ENCODE results near the gene BPIFB2. TPM values are rescaled to one million over a fixed set of nuclear protein-coding genes. Genes with fewer than 3 reads are reported as not detected.
"Not testable (repeated sequence)": the region's sequence is repeated elsewhere in the genome, so short reads cannot be mapped to it uniquely, and the experiment has no call there.

The BPIFB2 gene
- total and polyA plus RNA-seq, 2 donors from 2014 or later = not detected

DNA sequence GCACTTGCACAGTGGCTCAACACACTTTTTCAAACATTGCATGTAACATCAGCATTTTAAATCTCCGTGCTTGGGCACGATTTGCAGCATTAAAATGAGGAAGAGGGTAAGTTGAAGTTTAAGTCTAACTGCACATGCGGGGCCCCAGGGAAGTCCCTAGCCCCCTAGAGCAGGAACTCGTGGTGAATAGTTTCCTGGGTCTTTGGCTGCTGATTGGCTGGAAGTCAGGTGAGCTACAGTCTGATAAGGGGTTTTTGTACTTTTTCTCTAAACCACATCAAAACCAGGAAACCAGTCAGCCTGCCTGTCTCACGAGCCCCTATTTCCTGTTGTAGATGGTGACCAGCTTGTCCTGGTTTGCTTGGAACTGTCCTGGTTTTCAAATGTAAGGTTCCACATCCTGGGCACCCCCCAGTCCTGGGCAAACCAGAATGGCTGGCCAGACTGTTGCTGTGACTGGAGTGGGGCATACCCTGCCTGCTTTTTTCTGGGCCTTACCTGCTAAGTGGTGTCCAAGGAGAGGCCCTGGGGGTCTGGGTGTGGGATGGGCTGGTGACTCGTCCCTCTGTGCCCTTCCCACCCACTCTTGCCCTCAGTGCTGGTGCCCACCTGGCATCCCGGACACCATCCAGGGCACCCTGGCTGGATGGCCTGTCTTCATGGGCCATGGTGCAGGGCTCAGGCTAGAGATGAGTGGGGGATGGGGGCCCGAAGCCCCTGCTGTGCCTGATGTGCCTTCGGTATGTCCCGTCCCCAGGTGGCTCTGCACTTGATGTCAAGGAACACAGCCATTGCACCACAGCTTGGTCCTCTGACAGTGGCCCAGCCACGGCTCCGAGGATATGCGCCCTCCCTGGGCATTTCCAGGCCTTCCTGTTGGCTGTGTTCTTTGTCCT, 35.1 kb upstream of the BPIFB2 start:
- no peaks in the 10 kb centered on the region for H3K9me3 ChIP-seq (ENCODE audit: control insufficient read depth in 2 of 3, insufficient read depth in 1 of 3, low read length in 3 of 3)
- no peaks in the 10 kb centered on the region for H3K36me3 ChIP-seq (ENCODE audit: control insufficient read depth in 2 of 3, insufficient read depth in 3 of 3, low read length in 3 of 3)
- intact Hi-C loops (cut with DNase I) = no loop called here
- no peaks in the 10 kb centered on the region for H3K4me1 ChIP-seq (ENCODE audit: control insufficient read depth in 2 of 3, insufficient read depth in 2 of 3, low read depth in 1 of 3, low read length in 3 of 3)
- no peak overlapping the region for H3K9ac ChIP-seq (ENCODE audit: low read length in 3 of 3)
- TF ChIP-seq CTCF (IDR thresholded peaks at IDR 0.05; ENCODE audit: borderline replicate concordance, extremely low read depth, insufficient read depth) = no peak
- DNase-seq (peak in 2 of 5 donors; percentile 19 to 59), FAIRE-seq (no peak)
- no peaks in the 10 kb centered on the region for H3K27me3 ChIP-seq (ENCODE audit: control insufficient read depth, insufficient read depth, low read length)
- H3K4me3 ChIP-seq (ENCODE audit: low read length in 3 of 3) = no peak overlapping the region
- H3K27ac ChIP-seq (ENCODE audit: low read depth in 2 of 2, low read length in 2 of 2) = no peak overlapping the region

- Histone ChIP-seq H3K27me3 (ENCODE audit: control insufficient read depth, insufficient read depth, low read length) (no peaks in the 10 kb centered on the region), H3K9me3 (ENCODE audit: control insufficient read depth in 2 of 3, insufficient read depth in 1 of 3, low read length in 3 of 3) (no peaks in the 10 kb centered on the region), H3K4me3 (ENCODE audit: low read length in 3 of 3) (no peak overlapping the region), H3K4me1 (ENCODE audit: control insufficient read depth in 2 of 3, insufficient read depth in 2 of 3, low read depth in 1 of 3, low read length in 3 of 3) (no peaks in the 10 kb centered on the region), H3K36me3 (ENCODE audit: control insufficient read depth in 2 of 3, insufficient read depth in 3 of 3, low read length in 3 of 3) (no peaks in the 10 kb centered on the region), H3K9ac (ENCODE audit: low read length in 3 of 3) (no peak overlapping the region), H3K27ac (ENCODE audit: low read depth in 2 of 2, low read length in 2 of 2) (no peak overlapping the region)
- no peak for FAIRE-seq
- DNase-seq = no peak
- intact Hi-C loops (cut with DNase I) = no loop called here
- no peak for TF ChIP-seq CTCF (IDR thresholded peaks at IDR 0.05; ENCODE audit: borderline replicate concordance, extremely low read depth, insufficient read depth)
Measured at GRCh38 chr20:32973077-32973717, 34.3 kb upstream of the BPIFB2 start.

DNA sequence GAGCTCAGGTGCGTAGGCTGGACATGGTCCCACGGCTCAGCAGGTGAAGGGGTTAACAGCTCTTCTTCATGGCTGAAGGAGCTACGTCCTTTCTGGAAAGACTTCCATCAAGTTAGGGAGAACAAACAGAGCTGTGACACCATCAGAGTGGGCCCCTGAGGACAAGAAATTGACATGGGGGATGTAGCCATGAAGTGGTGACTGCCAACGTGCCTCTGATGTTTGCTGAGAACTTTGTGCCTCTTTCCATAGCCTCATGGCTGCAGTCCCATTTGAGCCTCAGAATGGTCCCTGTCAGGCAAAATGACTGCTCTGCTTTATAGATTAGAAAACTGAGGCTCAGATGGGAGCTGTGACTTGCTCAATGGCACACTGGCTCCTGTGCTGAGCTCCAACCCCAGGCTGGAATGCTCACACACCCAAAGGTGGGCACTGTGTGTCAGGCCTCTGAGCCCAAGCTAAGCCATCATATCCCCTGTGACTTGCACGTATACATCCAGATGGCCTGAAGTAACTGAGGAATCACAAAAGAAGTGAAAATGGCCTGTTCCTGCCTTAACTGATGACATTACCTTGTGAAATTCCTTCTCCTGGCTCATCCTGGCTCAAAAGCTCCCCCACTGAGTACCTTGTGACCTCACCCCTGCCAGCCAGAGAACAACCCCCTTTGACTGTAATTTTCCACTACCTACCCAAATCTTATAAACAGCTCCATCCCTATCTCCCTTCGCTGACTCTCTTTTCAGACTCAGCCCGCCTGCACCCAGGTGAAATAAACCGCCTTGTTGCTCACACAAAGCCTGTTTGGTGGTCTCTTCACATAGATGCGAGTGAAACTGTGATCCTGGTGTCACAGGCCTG, 33.1 kb upstream of the BPIFB2 start:
- H3K4me3 ChIP-seq (ENCODE audit: low read length in 3 of 3); H3K36me3 ChIP-seq (ENCODE audit: control insufficient read depth in 2 of 3, insufficient read depth in 3 of 3, low read length in 3 of 3); H3K27ac ChIP-seq (ENCODE audit: low read depth in 2 of 2, low read length in 2 of 2); H3K9me3 ChIP-seq (ENCODE audit: control insufficient read depth in 2 of 3, insufficient read depth in 1 of 3, low read length in 3 of 3); intact Hi-C loops (cut with DNase I); FAIRE-seq; H3K4me1 ChIP-seq (ENCODE audit: control insufficient read depth in 2 of 3, insufficient read depth in 2 of 3, low read depth in 1 of 3, low read length in 3 of 3); H3K27me3 ChIP-seq (ENCODE audit: control insufficient read depth, insufficient read depth, low read length); H3K9ac ChIP-seq (ENCODE audit: low read length in 3 of 3): not testable (repeated sequence)
- DNase-seq = peak in 1 of 5 donors; percentile 10

DNA sequence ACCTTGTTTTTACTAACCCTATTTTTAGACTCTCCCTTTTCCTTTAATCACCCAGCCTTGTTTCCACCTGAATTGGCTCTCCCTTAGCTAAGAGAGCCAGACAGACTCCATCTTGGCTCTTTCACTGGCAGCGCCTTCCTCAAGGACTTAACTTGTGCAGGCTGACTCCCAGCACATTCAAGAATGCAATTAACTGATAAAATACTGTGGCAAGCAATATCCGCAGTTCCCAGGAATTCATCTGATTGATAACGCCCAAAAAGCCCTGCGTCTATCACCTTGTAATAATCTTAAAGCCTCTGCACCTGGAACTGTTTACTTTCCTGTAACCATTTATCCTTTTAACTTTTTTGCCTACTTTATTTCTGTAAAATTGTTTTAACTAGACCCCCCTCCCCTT, 32.4 kb upstream of the BPIFB2 start:
- H3K27ac ChIP-seq (ENCODE audit: low read depth in 2 of 2, low read length in 2 of 2); H3K9ac ChIP-seq (ENCODE audit: low read length in 3 of 3); DNase-seq; H3K4me1 ChIP-seq (ENCODE audit: control insufficient read depth in 2 of 3, insufficient read depth in 2 of 3, low read depth in 1 of 3, low read length in 3 of 3); H3K36me3 ChIP-seq (ENCODE audit: control insufficient read depth in 2 of 3, insufficient read depth in 3 of 3, low read length in 3 of 3); H3K27me3 ChIP-seq (ENCODE audit: control insufficient read depth, insufficient read depth, low read length); H3K4me3 ChIP-seq (ENCODE audit: low read length in 3 of 3); H3K9me3 ChIP-seq (ENCODE audit: control insufficient read depth in 2 of 3, insufficient read depth in 1 of 3, low read length in 3 of 3); FAIRE-seq; intact Hi-C loops (cut with DNase I): not testable (repeated sequence)
